Fibroblast of lung (primary cell): Measurements from ENCODE around the gene UVRAG. TPM values are rescaled to one million over a fixed set of nuclear protein-coding genes. Genes with fewer than 3 reads are reported as not detected.

Experiments
- DNase-seq, 2 donors: peaks; one replicate each; pipeline versions ENCODE4 v3.0.0 to v3.0.0-alpha.2; 2010; ENCODE audit warnings: low read depth in 2 of 2
- H2AFZ ChIP-seq: 2 replicates; pipeline ENCODE4 v1.5.1; 2012; ENCODE audit warnings: low read length, control low read depth, inconsistent platforms
- H3K27ac ChIP-seq: 2 replicates; pipeline ENCODE4 v1.5.1; 2011; ENCODE audit warnings: low read length, control low read depth; ENCODE audit not compliant: insufficient read depth
- H3K27me3 ChIP-seq: 2 replicates; pipeline ENCODE4 v1.5.1; 2011; ENCODE audit warnings: mild to moderate bottlenecking, low read length; ENCODE audit not compliant: control insufficient read depth, insufficient read depth
- H3K36me3 ChIP-seq: 2 replicates; pipeline ENCODE4 v1.5.1; 2011; ENCODE audit warnings: low read length; ENCODE audit not compliant: control insufficient read depth, insufficient read depth
- H3K4me1 ChIP-seq: 2 replicates; pipeline ENCODE4 v1.5.1; 2011; ENCODE audit warnings: low read length; ENCODE audit not compliant: control insufficient read depth, insufficient read depth; ENCODE audit errors: extremely low read depth
- H3K4me2 ChIP-seq: 2 replicates; pipeline ENCODE4 v1.5.1; 2011; ENCODE audit warnings: low read length, control low read depth; ENCODE audit not compliant: insufficient read depth; ENCODE audit errors: extremely low read depth
- H3K4me3 ChIP-seq, 4 experiments: fragments of 200-600 bp in 1 of 4; sonication (generic) in 1 of 4; replicated peaks in 1 of 4; 2 replicates each; pipeline ENCODE4 v1.5.1; 2011 to 2016; ENCODE audit warnings: low read length in 4 of 4, low read depth in 3 of 4, mild to moderate bottlenecking in 3 of 4, control low read depth in 2 of 4, inconsistent platforms in 1 of 4, mixed read lengths in 1 of 4; ENCODE audit not compliant: insufficient read depth in 1 of 4; ENCODE audit errors: control extremely low read depth in 1 of 4
- H3K79me2 ChIP-seq: 2 replicates; pipeline ENCODE4 v1.5.1; 2012; ENCODE audit warnings: mild to moderate bottlenecking, low read length, inconsistent platforms; ENCODE audit not compliant: control insufficient read depth, insufficient read depth
- H3K9ac ChIP-seq: 2 replicates; pipeline ENCODE4 v1.5.1; 2011; ENCODE audit warnings: mild to moderate bottlenecking, low read length, control low read depth; ENCODE audit not compliant: insufficient read depth
- H3K9me3 ChIP-seq: 2 replicates; pipeline ENCODE4 v1.5.1; 2012; ENCODE audit warnings: low read depth, low read length; ENCODE audit not compliant: control insufficient read depth, insufficient read depth
- H4K20me1 ChIP-seq: 2 replicates; pipeline ENCODE4 v1.5.1; 2011; ENCODE audit warnings: low read length; ENCODE audit not compliant: control insufficient read depth, insufficient read depth; ENCODE audit errors: extremely low read depth
- EZH2 ChIP-seq: IDR thresholded peaks from 2 replicates; pipeline ENCODE4 v1.5.1; 2012; ENCODE audit warnings: low read length, control low read depth, mild to moderate bottlenecking; ENCODE audit errors: missing control alignments
- polyA plus RNA-seq, 2 donors: library from polyadenylated mRNA; depleted of rRNA in 1 of 2; stranded (reverse) in 1 of 2; unstranded in 1 of 2; fragments of >200 nt; gene quantifications; 2 replicates each; pipeline ENCODE4 v1.2.1, GENCODE V29; 2011 to 2012; ENCODE audit warnings: missing spikeins in 1 of 2
- total RNA-seq: library from RNA; depleted of rRNA; stranded (reverse); fragments of >200 nt; gene quantifications from 2 replicates; pipeline ENCODE4 v1.2.1, GENCODE V29; 2014
- TF ChIP-seq, protein P1 (sequence below), 2 donors: IDR thresholded peaks in 1 of 2; conservative IDR thresholded peaks in 1 of 2; 1 replicate in 1 of 2; 2 replicates in 1 of 2; pipeline ENCODE4 v1.5.1; 2011 to 2012; ENCODE audit warnings: low read length in 2 of 2, control low read depth in 1 of 2, inconsistent platforms in 1 of 2, low read depth in 1 of 2, mild to moderate bottlenecking in 1 of 2

Gene UVRAG
- total and polyA plus RNA-seq, 2 donors (not counting 1 experiment from before 2014, with no cell fraction given) = 15.8 to 22.1 TPM

DNA sequence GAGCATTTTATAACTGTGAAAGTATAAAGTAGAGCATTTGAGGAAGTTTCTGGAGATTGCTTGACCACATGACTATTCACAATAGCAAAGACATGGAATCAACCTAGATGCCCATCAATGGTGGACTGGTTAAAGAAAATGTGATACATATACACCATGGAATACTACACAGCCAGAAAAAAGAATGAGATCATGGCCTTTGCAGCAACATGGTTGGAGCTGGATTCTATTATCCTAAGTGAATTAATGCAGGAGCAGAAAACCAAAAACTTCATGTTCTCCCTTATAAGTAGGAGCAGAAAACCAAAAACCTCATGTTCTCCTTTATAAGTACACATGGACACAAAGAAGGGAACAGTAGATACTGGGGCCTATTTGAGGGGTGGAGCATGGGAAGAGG, 30.3 kb downstream of the UVRAG start:
- Histone ChIP-seq H4K20me1 (no peaks in the 10 kb centered on the region), H3K4me1 (no peaks in the 10 kb centered on the region), H2AFZ (no peak overlapping the region), H3K9ac (no peak overlapping the region), H3K9me3 (no peaks in the 10 kb centered on the region), H3K4me3 (no peak overlapping the region), H3K27me3 (no peaks in the 10 kb centered on the region), H3K36me3 (no peaks in the 10 kb centered on the region), H3K4me2 (no peak overlapping the region), H3K27ac (no peak overlapping the region), H3K79me2 (no peaks in the 10 kb centered on the region)
- no peak for TF ChIP-seq EZH2
- TF ChIP-seq, protein P1, sequence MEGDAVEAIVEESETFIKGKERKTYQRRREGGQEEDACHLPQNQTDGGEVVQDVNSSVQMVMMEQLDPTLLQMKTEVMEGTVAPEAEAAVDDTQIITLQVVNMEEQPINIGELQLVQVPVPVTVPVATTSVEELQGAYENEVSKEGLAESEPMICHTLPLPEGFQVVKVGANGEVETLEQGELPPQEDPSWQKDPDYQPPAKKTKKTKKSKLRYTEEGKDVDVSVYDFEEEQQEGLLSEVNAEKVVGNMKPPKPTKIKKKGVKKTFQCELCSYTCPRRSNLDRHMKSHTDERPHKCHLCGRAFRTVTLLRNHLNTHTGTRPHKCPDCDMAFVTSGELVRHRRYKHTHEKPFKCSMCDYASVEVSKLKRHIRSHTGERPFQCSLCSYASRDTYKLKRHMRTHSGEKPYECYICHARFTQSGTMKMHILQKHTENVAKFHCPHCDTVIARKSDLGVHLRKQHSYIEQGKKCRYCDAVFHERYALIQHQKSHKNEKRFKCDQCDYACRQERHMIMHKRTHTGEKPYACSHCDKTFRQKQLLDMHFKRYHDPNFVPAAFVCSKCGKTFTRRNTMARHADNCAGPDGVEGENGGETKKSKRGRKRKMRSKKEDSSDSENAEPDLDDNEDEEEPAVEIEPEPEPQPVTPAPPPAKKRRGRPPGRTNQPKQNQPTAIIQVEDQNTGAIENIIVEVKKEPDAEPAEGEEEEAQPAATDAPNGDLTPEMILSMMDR (conservative IDR thresholded peaks at IDR 0.05 in 1 of 2, IDR thresholded peaks at IDR 0.05 in 1 of 2; ENCODE audit: low read depth in 1 of 2, low read length in 2 of 2) = no peak
- no peak for DNase-seq

DNA sequence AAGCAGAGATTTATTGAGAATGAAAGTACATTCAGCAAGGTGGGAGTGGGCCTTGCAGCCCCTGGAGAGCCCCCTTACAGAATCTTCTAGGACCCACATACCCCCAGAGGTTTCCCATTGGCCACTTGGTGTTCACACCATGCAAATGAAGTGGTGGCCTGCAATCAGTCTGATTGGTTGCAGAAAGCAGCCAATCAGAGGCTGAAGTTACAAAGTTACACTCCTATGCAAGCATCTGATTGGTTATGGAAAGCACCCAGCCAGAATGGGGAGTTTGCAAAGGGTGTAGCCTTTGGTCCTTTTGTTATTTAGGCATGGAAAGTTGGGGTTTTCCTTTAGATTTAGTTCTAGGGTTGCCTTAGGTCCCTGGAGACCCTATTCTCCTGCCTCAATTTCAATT, 34.9 kb downstream of the UVRAG start:
- H4K20me1 ChIP-seq = no peaks in the 10 kb centered on the region
- no peak overlapping the region for H2AFZ ChIP-seq
- DNase-seq = no peak
- H3K79me2 ChIP-seq = no peaks in the 10 kb centered on the region
- H3K9ac ChIP-seq = no peak overlapping the region
- no peaks in the 10 kb centered on the region for H3K27me3 ChIP-seq
- H3K4me1 ChIP-seq = no peaks in the 10 kb centered on the region
- H3K27ac ChIP-seq = no peak overlapping the region
- H3K36me3 ChIP-seq = no peaks in the 10 kb centered on the region
- H3K4me2 ChIP-seq = no peak overlapping the region
- no peak for TF ChIP-seq EZH2
- TF ChIP-seq, protein P1 (conservative IDR thresholded peaks at IDR 0.05 in 1 of 2, IDR thresholded peaks at IDR 0.05 in 1 of 2; ENCODE audit: low read depth in 1 of 2, low read length in 2 of 2) = no peak
- H3K9me3 ChIP-seq = no peaks in the 10 kb centered on the region
- no peak overlapping the region for H3K4me3 ChIP-seq

DNA sequence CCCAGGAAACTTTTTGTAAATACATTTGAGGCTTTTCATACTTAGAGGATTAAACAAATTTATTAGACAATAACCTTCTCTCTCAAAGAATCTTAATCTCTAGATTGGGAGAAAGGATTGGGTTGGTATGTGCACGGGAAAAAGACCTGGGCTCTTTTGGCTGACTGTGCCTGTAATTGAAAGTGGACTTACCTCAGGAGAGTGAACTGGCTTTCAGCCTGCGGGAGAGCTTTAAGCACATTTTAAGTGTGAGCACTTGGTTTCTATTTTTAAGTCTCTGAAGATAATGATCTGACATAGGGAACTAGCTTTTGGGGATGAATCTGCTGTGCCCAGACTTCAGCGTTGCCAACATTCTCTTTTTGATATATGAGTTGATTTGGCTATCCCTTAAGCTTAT, 35.8 kb downstream of the UVRAG start:
- Histone ChIP-seq H3K4me2 (no peak overlapping the region), H2AFZ (no peak overlapping the region), H3K79me2 (no peaks in the 10 kb centered on the region), H4K20me1 (no peaks in the 10 kb centered on the region), H3K4me1 (no peaks in the 10 kb centered on the region), H3K9ac (no peak overlapping the region), H3K9me3 (no peaks in the 10 kb centered on the region), H3K36me3 (no peaks in the 10 kb centered on the region), H3K27me3 (no peaks in the 10 kb centered on the region), H3K4me3 (no peak overlapping the region), H3K27ac (no peak overlapping the region)
- no peak for DNase-seq
- TF ChIP-seq EZH2 = no peak
